Panc1 (cell line): ENCODE data around the gene RELT. TPM values are rescaled to one million over a fixed set of nuclear protein-coding genes. Genes with fewer than 3 reads are reported as not detected.

Experiments
- ATAC-seq: fragments of 200-7000 bp; cut with Tn5 transposase; 2 replicates; pipeline ENCODE4 v1.9.1; 2020; ENCODE audit warnings: mild to moderate bottlenecking, moderate library complexity
- BruUV-seq: library from RNA; stranded (reverse); fragments of 400-500 nt; replicated peaks from 2 replicates; lab custom pipeline; 2021; lab: Mats Ljungman, UMichigan
- CTCF ChIA-PET: fragments of 300-600 bp; sonication (Branson Sonifier 250); formaldehyde crosslinking; loops from one replicate; lab custom pipeline; 2022; ENCODE audit warnings: antibody characterized with exemption; lab: Charles Lee
- POLR2A ChIA-PET: fragments of 300-600 bp; sonication (Branson Sonifier 250); formaldehyde crosslinking; loops from one replicate; lab custom pipeline; 2022; ENCODE audit warnings: antibody characterized with exemption; lab: Charles Lee
- DNase-seq: peaks from one replicate; pipeline ENCODE4 v3.0.0-alpha.2; 2010; ENCODE audit warnings: low read depth, low spot score
- H3K27ac ChIP-seq: 2 replicates; pipeline ENCODE4 v1.5.1; 2011; ENCODE audit warnings: mild to moderate bottlenecking, low read length, inconsistent platforms
- H3K27me3 ChIP-seq: fragments of 200-500 bp; sonication (Bioruptor generic); 2 replicates; pipeline ENCODE4 v1.6.0; 2014; ENCODE audit warnings: low read length, inconsistent platforms; ENCODE audit not compliant: control insufficient read depth, insufficient read depth
- H3K36me3 ChIP-seq: fragments of 200-500 bp; sonication (Bioruptor generic); 2 replicates; pipeline ENCODE4 v1.5.1; 2014; ENCODE audit warnings: inconsistent platforms, mild to moderate bottlenecking, low read length, moderate library complexity; ENCODE audit not compliant: control insufficient read depth, insufficient read depth
- H3K4me1 ChIP-seq: 2 replicates; pipeline ENCODE4 v1.5.1; 2011; ENCODE audit warnings: inconsistent platforms, mild to moderate bottlenecking, low read length, moderate library complexity; ENCODE audit not compliant: control insufficient read depth, insufficient read depth
- H3K4me3 ChIP-seq, 2 experiments: 2 replicates each; pipeline ENCODE4 v1.5.1; 2011 to 2012; ENCODE audit warnings: low read depth in 2 of 2, low read length in 2 of 2, mild to moderate bottlenecking in 2 of 2, inconsistent platforms in 1 of 2, moderate library complexity in 1 of 2
- H3K9me3 ChIP-seq: fragments of 200-500 bp; sonication (Bioruptor generic); 2 replicates; pipeline ENCODE4 v1.5.1; 2014; ENCODE audit warnings: low read depth, mild to moderate bottlenecking, inconsistent platforms, low read length, moderate library complexity; ENCODE audit not compliant: control insufficient read depth, insufficient read depth
- POLR2AphosphoS5 ChIP-seq: IDR thresholded peaks from 2 replicates; pipeline ENCODE4 v1.6.1; 2012; ENCODE audit warnings: mild to moderate bottlenecking, low read depth, low read length, moderate library complexity
- SIN3A ChIP-seq: IDR thresholded peaks from 2 replicates; pipeline ENCODE4 v1.6.1; 2012; ENCODE audit warnings: low read depth, mild to moderate bottlenecking, low read length, moderate library complexity, borderline replicate concordance; ENCODE audit not compliant: insufficient read depth
- TCF7L2 ChIP-seq: IDR thresholded peaks from 2 replicates; pipeline ENCODE4 v1.6.1; 2011; ENCODE audit warnings: mild to moderate bottlenecking, low read depth, low read length, inconsistent platforms
- in situ Hi-C: cut with HindIII; loops from 2 replicates; pipeline ENCODE4 v1.10.0; 2016; ENCODE audit warnings: low sequenced_read_pairs, low pct_unique_long_range_greater_than_20kb
- intact Hi-C: fragments of 100-400 bp; cut with micrococcal nuclease; formaldehyde crosslinking; loops from one replicate; pipeline ENCODE4 v1.10.0; 2022; ENCODE audit not compliant: unreplicated experiment
- total RNA-seq: library from RNA; stranded (reverse); gene quantifications from one replicate; pipeline ENCODE4 v1.2.1, GENCODE V29; 2021; ENCODE audit not compliant: unreplicated experiment
- TF ChIP-seq, protein P1 (sequence below), 2 experiments: IDR thresholded peaks; 2 replicates each; pipeline ENCODE4 v1.6.1; 2011 to 2012; ENCODE audit warnings: low read depth in 2 of 2, control low read depth in 1 of 2, low read length in 1 of 2, mild to moderate bottlenecking in 1 of 2, moderate library complexity in 1 of 2; ENCODE audit not compliant: insufficient read depth in 1 of 2
- TF ChIP-seq, protein P2 (sequence below): fragments of 450-650 bp; IDR thresholded peaks from 2 replicates; pipeline ENCODE4 v1.5.1; 2017; ENCODE audit warnings: mild to moderate bottlenecking

RELT gene
- total RNA-seq, 1 experiment from 2014 or later: 11.3 TPM

DNA sequence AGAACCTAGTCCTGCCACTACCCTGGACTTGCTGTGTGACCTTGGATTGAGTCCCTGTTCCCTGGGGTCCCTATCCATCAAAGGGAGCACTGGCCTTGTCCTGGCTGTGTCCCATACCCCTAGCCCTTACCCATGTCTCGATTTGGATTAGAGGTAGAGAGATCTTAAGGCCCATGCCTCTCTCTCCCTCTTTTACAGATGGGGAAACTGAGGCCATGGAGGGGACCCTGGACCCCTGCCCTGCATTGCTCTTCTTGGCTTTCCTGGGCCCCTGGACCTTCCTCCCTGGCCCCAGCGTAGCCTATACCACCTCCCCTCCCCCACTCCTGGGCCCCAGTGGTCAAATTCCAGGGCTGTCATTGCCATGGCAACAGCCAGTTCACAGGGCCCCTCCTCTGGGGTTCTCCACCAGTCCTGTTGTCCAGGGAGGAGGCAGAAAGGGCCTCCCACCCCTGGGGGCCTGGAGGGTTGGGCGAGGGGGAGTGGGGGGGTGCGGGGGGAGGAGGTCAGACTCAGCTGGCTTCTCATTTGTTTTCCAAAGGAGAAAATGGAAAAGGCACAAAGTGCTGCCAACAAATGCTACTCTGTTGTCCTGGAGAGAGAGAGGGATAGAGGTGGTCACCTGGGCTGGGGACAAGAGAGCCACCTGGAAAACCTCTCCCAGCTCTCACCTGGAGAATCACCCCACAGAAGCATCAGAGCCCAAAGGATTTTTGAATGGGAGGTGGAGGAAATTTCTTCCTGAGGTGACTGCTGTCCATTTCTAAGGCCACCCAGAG is 44.9 kb upstream of the RELT start:
- ATAC-seq (no peak), DNase-seq (no peak)
- H3K27me3 ChIP-seq: no peaks in the 10 kb centered on the region
- intact Hi-C loops: no loop called here
- TF ChIP-seq SIN3A (no peak), TCF7L2 (no peak), POLR2AphosphoS5 (no peak)
- TF ChIP-seq, protein P1, sequence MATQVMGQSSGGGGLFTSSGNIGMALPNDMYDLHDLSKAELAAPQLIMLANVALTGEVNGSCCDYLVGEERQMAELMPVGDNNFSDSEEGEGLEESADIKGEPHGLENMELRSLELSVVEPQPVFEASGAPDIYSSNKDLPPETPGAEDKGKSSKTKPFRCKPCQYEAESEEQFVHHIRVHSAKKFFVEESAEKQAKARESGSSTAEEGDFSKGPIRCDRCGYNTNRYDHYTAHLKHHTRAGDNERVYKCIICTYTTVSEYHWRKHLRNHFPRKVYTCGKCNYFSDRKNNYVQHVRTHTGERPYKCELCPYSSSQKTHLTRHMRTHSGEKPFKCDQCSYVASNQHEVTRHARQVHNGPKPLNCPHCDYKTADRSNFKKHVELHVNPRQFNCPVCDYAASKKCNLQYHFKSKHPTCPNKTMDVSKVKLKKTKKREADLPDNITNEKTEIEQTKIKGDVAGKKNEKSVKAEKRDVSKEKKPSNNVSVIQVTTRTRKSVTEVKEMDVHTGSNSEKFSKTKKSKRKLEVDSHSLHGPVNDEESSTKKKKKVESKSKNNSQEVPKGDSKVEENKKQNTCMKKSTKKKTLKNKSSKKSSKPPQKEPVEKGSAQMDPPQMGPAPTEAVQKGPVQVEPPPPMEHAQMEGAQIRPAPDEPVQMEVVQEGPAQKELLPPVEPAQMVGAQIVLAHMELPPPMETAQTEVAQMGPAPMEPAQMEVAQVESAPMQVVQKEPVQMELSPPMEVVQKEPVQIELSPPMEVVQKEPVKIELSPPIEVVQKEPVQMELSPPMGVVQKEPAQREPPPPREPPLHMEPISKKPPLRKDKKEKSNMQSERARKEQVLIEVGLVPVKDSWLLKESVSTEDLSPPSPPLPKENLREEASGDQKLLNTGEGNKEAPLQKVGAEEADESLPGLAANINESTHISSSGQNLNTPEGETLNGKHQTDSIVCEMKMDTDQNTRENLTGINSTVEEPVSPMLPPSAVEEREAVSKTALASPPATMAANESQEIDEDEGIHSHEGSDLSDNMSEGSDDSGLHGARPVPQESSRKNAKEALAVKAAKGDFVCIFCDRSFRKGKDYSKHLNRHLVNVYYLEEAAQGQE (IDR thresholded peaks at IDR 0.05; ENCODE audit: insufficient read depth in 1 of 2, low read depth in 2 of 2, low read length in 1 of 2): no peak
- TF ChIP-seq, protein P2, sequence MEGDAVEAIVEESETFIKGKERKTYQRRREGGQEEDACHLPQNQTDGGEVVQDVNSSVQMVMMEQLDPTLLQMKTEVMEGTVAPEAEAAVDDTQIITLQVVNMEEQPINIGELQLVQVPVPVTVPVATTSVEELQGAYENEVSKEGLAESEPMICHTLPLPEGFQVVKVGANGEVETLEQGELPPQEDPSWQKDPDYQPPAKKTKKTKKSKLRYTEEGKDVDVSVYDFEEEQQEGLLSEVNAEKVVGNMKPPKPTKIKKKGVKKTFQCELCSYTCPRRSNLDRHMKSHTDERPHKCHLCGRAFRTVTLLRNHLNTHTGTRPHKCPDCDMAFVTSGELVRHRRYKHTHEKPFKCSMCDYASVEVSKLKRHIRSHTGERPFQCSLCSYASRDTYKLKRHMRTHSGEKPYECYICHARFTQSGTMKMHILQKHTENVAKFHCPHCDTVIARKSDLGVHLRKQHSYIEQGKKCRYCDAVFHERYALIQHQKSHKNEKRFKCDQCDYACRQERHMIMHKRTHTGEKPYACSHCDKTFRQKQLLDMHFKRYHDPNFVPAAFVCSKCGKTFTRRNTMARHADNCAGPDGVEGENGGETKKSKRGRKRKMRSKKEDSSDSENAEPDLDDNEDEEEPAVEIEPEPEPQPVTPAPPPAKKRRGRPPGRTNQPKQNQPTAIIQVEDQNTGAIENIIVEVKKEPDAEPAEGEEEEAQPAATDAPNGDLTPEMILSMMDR: no peak
- no peak overlapping the region; the same call in 1 of the 2 replicates for H3K27ac ChIP-seq
- H3K9me3 ChIP-seq: no peaks in the 10 kb centered on the region
- in situ Hi-C loops: no loop called here
- CTCF ChIA-PET: interaction anchor here (0.6 kb wide), 1 partner anchor 18 kb away, joined by 4 read pairs; no protein-coding TSS in a partner anchor
- no peak overlapping the region for H3K4me3 ChIP-seq
- no peaks in the 10 kb centered on the region for H3K36me3 ChIP-seq
- H3K4me1 ChIP-seq: peaks cover 39% of the 10 kb centered on the region
- BruUV-seq: no TSS peak
- POLR2A ChIA-PET: no interaction called here

DNA sequence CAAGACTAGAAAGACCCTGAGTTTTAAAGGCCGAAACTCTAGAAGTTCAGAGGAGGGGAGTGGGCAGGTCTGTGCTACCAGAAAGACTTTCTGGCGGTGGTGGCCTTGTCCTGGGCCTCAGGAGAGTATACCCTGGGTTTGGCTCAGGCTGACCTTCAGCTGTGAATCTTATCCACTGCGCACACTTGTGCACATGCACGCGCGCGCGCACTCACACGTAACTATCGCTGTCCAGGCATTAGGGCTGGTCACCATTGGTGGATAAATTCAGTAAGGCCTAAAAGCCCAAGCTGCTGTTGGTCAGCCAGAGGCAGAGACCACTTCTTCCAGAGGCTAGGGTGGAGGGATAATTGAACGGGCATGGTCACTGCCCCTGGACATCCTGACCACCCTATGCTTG is 43.0 kb upstream of the RELT start:
- CTCF ChIA-PET: interaction anchor here (3.8 kb wide), 1 partner anchor 26 kb away, joined by 55 read pairs; the partner anchor contains the start of gene ARHGEF17
- Histone ChIP-seq H3K4me3 (no peak overlapping the region), H3K4me1 (peaks cover 39% of the 10 kb centered on the region), H3K36me3 (no peaks in the 10 kb centered on the region), H3K9me3 (no peaks in the 10 kb centered on the region), H3K27me3 (no peaks in the 10 kb centered on the region), H3K27ac (no peak overlapping the region)
- ATAC-seq: no peak
- no peak for DNase-seq
- BruUV-seq: no TSS peak
- no peak for TF ChIP-seq POLR2AphosphoS5
- TF ChIP-seq, protein P1 (IDR thresholded peaks at IDR 0.05; ENCODE audit: insufficient read depth in 1 of 2, low read depth in 2 of 2, low read length in 1 of 2): no peak
- TF ChIP-seq, protein P2: no peak
- POLR2A ChIA-PET: interaction anchor here (0.5 to 1.0 kb wide), 2 partner anchors 25 to 37 kb away, joined by 3 to 6 read pairs; no protein-coding TSS in a partner anchor
- intact Hi-C loops (no loop called here), in situ Hi-C loops (no loop called here)
